Stimulated activated CD4-positive, alpha-beta T cell treated with anti-CD3 and anti-CD28 coated beads, Interleukin-1b, Interleukin-23, amount 100 ng/mL, for 24 hours (primary cell): ENCODE measurements around the gene PECR.

Experiments
- DNase-seq, 4 experiments: peaks; one replicate each; pipeline ENCODE4 v3.0.0-alpha.2; 2020; ENCODE audit warnings: low read depth in 4 of 4, low spot score in 1 of 4

PECR gene

DNA sequence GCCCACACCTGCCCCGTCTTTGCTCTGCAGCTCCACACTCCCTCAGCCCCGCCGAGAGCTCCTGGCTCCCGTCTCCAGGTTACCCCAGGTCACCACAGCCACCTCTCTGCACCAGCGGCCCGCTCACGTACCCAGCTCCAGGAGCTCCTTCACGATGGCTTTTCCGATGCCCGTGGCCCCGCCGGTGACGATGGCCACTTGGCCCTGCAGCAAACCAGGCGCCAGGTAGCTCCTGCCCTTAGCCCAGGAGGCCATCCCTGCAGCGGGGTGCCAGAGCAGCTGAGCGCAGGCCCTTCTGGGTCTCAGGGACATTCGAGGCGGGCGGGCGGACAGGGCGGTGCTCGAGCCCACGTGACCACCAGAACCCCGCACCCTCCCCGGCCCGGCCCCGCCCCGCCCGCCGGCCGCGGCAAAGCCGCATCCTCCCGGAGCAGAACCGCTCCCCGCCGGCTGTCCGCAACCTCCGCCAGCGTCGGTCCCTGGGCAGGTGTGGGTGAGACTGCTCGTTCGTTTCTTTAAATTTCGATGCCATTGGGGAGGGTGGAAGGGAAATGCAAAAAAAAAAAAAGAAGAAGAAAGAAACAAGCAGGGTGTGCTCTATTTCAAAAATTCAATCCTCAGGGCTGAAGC, at the start of gene PECR, which contains the start of gene TMEM169:
Gene PECR (minus strand): TSS at position 323 of the 630 bp plus-strand sequence. CDS start 68 bp downstream, at position 255.
Gene TMEM169 (plus strand): TSS at position 433 of the 630 bp plus-strand sequence. CDS start 14,045 bp downstream, outside the sequence.
- peak; percentile 41 to 78 (median 57) for DNase-seq

DNA sequence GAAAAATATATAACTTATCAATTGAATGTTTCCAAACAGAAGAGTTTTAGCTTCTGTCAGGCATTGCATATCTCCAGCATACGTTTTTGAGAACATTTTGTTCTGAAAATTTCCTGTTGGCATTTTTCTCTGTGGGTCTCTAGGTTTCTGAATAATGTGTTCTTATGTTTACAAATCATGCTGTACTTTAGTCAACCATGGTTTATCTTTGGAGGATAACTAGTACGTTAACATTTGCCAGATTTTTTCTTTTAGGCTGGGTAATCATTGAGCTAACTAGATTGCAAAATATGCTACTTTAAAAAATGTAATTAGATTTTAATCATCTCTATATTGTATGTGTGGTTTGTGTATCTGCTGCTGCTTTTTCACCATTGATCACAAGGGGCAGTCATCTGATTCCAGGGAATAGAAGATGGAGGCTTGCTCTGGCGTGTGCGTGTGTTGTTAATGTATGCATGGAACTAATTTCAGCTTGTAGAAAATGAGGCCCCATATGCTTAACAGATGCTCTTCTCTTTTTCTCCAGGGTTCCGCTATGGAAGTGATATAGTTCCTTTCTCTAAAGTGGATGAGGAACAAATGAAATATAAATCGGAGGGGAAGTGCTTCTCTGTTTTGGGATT, 48.9 kb upstream of the PECR start:
- DNase-seq: no peak

DNA sequence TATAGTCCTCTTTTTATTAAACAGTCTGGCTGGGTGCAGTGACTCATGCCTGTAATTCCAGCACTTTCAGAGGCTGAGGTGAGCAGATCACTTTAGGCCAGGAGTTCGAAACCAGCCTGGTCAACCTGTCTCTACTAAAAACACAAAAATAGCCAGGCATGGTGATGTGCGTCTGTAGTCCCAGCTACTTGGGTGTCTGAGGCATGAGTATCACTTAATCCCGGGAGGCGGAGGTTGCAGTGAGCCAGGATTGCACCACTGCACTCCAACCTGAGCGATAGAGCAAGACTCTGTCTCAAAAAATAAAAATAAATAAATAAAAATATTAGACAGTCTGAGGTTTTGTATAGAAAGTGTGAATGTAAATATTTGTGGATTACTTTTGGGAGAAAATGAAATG, 45.3 kb upstream of the PECR start:
- no peak for DNase-seq

DNA sequence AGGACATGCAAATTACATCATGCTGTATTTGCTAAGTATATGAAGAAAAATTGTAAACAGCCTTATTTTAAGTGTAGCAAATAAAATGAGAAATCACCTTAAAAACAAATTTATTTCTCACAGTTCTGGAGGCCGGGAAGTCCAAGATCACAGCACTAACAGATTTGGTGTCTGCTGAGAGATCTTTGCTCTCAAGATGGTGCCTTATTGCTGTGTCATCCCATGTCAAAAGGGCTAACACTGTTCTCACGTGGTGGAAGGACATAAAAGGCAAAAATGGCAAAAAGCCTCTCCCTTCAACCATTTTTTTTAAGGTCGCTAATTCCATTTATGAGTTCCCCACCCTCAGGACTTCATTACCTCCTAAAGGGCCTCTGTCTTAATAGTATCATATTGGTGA, 39.6 kb upstream of the PECR start:
- DNase-seq: no peak

DNA sequence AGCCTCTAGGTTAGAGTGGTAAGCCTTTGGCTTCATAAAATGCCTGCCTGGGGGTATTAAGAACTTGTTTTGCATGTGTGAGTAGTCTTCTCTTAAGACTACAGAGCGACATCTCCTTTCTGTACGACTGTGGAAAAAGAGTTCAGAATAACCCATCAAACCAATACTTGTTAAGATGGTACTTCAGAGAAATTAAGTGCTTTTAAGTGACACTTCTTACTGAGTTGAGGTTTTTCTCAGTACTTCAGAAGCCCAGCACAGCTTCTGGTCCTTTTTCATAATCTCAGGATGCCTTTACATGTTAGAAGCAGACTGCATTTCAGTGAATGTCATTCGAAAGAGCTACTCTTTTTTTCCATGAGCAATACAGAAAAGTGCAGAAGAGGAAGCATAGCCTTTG, 38.4 kb upstream of the PECR start:
- no peak for DNase-seq

DNA sequence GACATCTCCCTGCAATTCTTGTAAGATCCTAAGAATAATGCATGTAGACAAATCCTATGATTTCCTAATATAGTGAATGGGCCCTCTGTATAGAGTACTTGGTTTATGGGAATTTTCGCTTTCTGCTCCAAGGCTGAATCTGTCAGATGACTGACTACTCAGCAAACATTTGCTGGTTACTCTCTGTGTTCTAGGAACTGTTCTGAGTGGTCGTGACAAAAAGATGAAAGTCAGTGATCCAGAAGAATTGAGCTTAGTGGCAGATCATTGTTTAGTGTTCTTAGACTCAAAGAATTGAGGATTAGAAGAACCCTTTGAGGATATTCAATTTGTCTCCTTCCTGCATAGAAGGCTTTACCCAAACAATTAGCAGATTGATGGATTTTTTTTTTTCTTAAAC, 37.5 kb upstream of the PECR start:
- no peak for DNase-seq

DNA sequence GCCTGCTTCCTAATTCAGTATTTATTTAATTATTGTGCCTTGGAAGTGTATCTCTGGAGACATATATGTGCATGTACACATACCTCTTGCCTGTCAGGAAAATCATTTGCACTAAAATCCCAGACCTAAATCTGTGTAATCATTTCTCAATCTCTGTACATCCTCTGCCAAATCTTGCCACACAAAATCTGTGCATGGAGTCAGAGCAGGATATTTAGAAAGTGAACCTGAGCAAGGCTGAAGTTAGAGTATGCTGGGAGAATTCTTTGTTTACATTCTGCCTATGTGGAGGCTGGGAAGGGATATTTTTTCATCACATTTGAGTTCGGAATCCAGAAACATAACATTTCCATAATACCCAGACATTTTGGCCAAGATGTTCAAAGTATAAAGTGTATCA, 36.9 kb upstream of the PECR start:
- no peak for DNase-seq

DNA sequence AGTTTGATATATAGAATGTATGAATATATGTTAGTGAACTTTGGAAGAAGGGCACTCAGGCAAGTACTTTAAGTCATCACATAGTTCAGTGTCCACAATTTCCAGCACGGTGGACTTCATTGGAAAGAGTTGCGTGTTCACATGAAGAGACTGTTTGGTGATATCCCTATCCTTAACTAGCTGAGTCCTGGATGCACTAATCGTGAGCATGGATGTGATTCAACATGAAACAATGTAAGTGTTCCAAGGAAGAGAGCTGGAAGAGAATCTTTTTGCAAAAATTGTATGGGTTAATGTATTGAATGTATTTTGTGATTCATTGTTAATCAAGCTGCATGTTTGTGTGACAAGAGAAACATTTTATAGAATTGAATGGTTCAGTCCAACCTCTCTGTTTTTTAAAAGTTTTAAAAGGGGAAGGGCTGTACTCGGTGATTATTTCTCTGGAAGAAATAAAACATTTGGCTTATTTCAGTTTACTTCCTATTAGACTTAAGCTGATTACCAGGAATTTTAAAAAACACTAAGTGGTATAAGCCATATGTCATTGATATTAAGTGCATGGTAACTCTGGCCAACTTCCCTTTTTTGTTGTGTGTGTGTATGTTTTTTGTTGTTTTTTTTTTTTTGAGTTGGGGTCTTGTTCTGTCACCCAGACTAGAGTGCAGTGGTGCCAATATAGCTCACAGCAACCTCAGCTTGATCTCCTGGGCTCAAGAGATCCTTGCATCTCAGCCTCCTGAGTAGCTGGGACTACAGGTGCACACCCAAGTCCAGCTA, 36.1 kb upstream of the PECR start:
- DNase-seq: no peak

DNA sequence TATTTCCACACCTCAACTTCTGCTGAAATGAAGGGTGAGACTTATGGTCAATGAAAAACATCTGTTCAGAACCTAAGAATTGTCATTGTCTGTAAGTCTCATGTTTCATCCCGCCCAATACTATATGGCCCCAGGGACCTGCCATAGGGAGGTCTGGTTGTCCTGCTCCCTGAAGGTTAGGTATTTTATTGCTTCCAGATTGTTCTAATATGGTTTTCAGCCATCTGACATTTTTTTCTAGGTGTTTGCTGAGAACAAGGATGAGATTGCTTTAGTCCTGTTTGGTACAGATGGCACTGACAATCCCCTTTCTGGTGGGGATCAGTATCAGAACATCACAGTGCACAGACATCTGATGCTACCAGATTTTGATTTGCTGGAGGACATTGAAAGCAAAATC, 34.8 kb upstream of the PECR start:
- DNase-seq: no peak

DNA sequence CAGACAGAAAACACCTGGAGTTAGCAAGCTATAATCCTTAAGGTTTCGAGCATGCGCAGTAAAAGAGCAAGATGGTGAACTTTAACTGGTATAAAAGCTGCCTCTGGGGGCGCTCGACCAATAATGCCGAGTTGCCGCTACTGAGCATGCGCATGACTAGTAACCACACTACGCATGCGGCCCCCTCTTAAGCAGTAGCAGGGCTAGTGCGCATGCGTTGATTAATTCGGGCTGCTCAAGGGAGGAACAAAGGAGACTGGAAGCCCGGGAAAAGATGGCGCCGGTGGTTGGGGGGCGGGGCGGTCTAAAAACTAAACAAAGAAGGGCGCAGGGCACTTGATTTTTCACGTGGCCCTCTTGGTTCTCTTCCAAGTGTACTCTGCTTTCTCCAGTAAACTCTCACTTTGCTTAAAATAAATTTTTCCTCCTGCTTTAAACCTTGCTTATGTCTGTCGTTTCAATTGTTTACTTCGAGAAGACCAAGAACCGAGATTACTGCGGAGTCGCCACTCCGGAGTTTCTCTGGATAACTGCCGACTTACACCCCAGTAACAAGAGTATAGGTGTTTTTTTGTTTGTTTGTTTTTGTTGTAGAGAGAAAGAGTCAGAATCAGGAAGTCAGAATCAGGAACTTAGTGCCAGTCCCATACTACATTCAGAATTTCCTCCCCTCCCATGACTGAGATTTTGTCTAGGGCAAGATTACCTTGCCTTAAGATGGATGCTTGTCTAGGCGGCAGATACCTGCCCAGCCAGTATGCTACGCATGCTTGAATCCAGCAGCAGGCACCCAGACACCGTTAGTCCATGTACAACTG, 33.3 kb upstream of the PECR start:
- DNase-seq: peak; percentile 92 to 97 (median 94)

DNA sequence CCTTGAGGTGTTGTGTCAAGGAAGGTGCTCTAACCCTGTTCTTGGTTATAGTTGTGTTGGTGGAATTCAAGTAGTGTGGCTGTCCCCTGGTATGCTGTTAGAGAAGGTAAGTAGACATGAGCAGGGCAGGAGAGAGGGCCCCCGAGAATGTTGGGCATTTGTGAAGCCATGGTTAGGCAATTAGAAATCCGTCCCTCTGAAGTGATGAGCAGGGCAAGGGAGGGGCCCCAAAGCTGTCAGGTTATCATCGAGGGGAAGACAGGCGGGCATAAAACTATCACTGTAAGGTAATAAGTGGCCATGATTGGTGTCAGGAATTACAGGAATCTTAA, 32.7 kb upstream of the PECR start:
- DNase-seq: no peak

DNA sequence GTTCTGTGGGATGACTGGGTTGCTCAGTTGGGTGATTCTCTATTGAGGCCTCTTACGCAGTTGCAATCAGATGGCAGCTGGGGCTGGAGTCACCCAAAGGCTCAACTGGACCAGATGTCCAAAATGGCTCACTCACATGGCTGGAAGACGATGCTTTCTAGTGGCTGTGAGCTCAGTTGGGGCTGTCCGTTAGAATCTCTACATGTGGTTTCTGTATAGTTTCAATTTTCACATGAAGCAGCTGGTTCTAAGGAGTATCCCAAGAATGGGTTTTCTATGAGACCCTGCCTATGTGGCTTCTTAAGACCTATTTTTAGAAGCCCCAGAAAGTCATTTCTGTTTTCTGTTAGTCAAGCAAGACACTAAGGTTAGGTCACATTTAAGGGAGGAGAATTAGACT, 32.0 kb upstream of the PECR start:
- no peak for DNase-seq

DNA sequence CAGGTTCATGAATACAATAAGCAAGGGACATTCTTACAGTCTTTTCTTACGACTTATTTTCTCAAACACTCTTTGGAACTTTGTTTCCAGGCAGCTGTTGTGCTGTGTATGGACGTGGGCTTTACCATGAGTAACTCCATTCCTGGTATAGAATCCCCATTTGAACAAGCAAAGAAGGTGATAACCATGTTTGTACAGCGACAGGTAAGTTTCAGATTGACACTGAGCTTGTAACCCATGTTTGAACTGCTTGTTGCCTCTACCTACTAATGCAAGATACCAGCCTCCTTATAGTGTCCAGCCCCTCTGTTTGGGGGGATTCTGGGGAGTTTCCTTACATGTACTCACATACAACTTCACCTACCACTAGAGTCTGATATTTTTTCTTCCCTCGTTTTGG, 31.3 kb upstream of the PECR start:
- no peak for DNase-seq

DNA sequence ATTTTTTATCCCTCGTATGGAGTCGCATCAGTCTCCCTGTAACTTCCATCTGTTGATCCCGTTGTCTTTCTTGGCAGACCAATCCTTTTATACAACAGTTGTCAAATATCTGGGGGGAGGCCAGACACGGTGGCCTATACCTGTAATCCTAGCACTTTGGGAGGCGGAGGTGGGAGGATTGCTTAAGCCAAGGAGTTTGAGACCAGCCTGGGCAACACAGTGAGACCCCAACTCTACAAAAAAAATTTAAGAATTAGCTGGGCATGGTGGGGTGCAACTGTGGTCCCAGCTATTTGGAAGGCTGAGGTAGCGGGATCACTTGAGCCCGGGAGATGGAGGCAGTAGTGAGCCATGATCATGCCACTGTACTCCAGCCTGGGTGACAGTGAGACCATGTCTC, 29.5 kb upstream of the PECR start:
- DNase-seq: no peak

DNA sequence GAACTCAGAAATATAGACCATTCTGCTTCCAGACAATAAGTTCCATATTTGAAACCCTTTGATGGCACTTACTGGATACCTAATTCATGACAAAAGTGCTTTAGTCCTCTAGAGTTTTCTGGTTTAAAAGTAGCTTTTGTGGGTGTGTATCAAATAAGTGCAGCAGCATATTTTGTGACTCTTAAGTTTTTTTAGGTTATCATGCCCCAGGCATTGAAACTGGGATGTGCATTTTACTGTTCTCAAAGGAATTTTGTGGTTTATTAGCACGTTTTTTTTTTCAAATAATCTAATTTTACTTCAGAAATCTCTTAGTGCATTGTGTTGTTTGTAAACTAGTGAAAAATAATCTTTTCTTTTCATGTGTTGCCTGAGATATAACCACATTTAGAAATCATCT, 29.0 kb upstream of the PECR start:
- DNase-seq: no peak

DNA sequence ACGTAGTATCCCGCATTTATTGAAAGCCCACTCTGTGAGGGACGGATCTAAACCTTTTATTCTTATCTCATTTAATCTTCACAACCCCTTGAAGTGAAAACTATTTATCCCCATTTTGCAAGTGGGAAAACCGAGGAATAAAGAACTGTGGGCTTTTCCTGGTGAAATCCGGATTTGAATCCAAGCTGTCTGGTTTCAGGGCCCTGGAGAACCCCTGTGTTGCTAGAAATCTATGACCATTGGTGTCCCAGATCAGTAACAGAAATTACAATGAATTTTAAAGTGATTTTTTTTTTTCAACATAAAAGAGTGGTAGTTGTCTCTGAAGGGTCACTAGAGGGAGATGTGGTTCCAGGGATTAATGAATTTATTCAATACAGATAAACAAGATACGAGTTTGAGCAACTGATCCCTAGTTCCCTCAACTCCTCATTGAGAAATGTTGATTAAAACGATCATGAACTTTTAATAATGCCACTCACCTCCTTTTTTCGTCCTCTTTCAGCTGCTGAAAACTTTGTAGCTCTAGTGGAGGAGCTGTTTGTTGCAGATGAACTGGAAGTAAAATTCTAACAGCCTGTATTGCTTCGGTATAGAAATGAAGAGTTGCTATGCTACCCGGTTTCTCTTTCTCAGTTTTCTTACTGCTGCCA, 28.5 kb upstream of the PECR start:
- no peak for DNase-seq

DNA sequence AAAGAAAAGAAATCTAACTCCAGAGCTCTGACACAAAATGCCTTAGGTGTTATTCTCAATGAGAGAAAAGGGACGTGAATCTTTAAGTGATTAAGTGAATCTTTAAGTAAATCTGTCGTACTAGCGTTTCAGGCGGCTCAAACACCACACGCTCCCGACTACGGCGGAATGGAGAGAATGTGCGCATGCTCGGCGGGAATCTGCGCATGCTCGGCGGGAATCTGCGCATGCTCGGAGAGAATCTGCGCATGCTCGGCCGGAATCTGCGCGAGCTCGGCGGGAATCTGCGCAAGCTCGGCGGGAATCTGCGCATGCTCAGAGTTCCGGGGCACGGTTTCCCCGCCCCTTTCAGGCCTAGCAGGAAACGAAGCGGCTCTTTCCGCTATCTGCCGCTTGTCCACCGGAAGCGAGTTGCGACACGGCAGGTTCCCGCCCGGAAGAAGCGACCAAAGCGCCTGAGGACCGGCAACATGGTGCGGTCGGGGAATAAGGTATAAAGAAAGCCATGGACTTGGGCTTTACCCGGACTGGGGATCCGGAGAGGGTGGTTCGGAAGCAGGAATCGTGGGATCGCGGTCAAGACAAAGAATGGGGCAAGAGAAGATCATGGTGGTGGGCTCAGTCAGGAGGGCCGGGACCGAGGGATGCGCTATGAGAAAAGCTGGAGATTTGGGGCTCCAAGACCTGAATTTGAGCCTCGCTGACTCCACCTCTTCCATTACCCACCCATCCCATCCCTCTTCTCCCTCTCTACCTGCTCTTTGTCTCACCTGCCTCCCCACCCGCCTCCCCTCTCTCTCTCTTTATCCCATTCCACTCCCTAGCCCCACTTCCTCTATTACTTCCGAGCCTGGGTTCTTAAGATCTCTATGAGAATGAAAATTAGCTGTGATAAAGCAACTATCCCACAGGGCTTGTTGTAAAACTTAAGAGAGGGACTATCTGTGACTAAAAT, 27.6 kb upstream of the PECR start, which contains the start of gene XRCC5:
Gene XRCC5 (plus strand): TSS at position 382 of the 955 bp plus-strand sequence. CDS start 89 bp downstream, at position 471.
- DNase-seq: peak; percentile 96 to 97 (median 96)

DNA sequence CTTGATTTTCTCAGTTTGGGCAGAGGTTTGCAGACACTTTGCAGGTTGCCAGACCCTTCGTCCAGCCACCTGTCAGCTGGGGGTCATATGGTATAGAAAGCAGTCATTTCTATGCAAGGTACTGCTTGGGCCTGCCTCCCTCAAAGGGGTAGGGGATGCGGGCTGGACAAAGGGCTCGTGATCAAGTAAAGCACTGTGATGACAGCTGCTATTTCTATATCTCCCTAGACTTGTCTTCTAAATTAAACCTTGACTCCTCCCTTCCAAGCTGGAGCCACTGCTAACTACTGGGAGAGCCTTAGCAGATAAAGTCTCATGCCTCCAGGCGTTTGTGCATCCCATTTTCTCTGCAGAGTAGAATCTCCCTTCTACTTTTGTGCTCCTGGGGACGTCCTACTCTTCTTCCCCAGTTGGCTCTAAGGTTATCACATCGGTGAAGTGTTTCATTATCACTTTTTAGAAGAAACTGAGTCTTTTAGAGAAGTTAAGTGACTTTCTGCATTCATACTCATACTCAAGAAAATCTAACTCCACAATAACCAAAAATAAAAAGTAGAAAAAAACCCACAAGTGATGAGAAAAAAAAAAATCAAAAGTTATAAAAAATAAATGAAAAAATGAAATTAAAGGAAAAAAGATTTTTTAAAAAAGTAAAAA, 26.8 kb upstream of the PECR start:
- no peak for DNase-seq

DNA sequence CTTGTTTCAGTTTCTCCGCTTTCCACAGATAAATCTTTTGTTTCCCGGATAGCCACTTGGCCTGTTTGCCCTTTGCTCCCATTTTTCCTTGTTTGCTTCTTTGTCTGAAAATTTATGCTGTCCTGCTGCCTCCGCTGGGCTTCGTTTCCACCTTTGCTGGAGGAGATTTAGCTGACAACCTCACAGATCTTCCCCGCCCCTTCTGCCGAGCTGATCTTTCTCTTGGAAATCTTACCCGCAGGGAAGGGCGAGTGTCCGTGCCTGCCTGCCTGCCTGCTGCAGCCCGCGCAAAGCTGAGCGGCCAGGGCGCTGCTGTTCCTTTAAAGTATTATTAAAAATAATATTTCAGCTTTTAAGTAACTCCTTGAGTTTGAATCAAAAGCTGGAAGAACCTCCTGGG, 26.2 kb upstream of the PECR start:
- no peak for DNase-seq
